Measurements from ENCODE around the gene WNK1.
"Not testable (repeated sequence)": the region's sequence is repeated elsewhere in the genome, so short reads cannot be mapped to it uniquely, and the experiment has no call there.

The WNK1 gene

GRCh38 chr12:779745-780734 is 27.7 kb downstream of the WNK1 start:
- no peak for DNase-seq

GRCh38 chr12:780750-781379 is 28.5 kb downstream of the WNK1 start:
- DNase-seq, result no peak

DNA sequence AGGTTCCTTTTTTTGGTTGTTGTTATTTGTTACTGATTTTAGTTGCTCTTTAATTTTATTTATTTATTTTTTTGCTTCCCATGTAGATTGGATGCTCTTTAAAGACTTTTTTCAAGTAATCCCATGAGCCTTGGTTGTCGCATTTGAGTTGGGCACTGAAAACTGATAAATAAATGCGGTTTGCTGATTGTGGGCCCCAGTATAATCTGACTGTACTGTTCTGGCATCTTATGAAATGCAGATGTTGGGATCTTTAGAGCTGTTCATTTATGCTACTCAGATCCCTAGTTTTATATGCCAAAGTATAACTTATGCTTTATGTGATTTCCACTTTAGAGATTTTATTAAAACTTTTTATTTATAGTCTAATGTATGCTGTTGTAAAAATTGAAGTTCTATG is 33.3 kb downstream of the WNK1 start:
- no peak for DNase-seq

DNA sequence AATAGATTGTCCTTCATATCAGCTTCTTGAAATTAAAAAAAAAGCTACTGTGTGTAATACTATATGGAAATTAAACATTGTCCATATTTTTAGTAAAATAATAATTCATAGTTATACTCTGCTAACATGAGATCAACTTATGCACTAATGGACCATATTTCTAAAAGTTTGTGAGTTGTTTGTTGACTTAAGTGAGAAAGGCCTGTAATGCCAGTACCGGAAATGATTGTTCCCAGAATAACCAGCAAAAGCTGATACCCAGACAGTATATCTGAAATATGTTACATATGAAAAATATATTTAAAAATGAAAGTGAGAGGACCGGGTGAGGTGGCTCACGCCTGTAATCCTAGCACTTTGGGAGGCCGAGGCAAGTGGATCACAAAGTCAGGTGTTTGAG is 35.9 kb downstream of the WNK1 start:
- DNase-seq, result no peak

DNA sequence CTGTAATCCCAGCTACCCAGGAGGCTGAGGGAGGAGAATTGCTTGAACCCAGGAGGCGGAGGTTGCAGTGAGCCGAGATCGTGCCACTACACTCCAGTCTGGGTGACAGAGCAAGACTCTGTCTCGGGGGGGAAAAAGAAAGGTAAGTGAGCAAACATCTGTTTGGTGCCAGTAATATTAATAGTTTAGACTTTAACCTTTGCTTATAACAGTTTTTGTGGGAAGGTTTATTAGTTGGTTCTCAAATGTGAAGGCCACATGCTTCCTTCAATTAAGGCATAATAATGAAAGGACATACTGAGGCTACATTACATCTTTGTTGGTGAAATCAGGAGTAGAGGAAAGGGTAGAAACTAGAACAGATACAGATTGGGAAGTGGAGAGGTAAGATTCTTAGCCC is 36.4 kb downstream of the WNK1 start:
- not testable (repeated sequence) for DNase-seq

DNA sequence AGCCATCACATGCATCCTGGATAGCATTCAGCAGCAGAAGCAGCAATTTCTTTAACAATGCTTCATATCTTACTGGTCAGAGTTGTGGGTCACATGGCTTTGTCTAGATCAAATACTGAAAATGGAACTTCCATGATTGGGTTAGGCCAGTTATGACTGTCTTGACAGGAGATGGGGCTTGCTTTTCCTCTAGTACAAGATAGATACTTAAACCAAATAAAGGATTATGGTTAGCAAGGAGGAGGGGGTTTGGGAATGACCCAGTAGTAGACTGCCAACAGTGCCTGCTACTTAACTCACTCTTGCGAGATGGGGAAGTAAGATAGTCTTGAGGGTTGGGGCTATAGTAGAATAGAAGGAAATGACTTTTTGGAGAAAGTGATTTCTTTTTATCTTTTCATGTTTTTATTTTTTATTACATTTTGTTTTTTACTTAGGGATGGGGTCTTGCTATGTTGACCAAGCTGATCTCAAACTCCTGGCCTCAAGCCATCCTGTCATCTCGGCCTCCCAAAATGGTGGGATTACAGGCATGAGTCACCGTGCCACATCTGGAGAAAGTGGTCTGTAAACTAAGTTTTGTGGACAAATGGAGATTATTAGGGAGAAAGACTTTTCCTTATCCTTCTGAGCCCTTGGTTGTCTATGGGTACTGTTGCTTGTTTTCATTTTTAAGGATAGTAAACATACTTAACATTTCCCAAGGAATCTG is 37.6 kb downstream of the WNK1 start:
- DNase-seq, result no peak

DNA sequence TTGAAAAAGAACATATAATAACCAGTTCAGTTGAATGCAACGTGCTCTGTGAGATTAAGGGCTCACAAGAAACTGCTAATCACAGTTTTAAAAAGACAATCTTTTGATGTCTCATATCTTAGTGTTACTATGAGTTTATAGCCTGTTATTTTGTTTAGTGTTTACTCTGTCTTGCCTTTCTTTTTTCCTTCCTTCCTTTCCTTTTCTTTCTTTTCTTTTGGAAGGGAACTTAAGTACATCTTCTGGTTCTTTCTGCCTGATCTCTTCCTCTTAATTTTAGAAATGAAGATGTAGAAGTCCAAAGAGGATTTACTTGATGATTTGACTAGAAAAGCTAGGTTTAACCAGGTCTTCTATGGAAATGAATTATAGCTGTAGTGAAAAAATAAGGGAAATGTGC is 38.2 kb downstream of the WNK1 start:
- DNase-seq, result no peak

DNA sequence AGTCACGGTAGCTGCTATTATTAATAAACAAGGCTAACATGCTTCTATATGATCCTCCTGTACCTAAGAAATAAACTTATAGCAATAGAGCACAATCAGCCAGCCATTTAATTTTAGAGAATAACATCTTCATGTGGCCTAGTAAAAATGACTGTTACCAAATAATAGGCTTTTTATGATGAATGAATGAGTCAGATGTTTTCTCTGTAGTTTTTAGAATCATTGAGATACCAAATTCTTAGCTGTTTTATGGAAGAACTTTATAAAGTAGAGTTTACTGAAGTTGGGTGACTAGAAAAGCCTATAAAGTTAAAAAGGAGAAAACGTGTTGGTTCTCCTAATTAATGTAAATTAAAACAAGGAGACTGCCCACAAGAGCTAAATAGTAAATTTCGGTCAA is 40.7 kb downstream of the WNK1 start:
- no peak for DNase-seq

DNA sequence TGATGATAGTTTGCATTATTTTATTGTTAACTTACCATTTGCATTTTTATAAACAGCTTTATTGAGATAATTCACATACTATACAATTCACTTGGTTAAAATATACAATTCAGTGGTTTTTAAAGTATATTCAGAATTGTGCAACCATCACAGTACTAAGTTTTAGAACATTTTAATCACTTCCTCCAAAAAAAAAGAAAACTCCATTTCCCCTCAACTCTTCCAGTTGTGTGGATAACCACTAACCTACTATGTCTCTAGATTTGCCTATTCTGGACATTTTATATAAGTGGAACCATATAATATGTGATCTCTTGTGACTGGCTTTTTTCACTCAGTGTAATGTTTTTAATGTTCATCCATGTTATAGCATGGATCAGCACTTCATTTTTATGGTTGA is 41.3 kb downstream of the WNK1 start:
- DNase-seq, result no peak

- DNase-seq, result no peak
These were observed 42.9 kb downstream of the WNK1 start for GRCh38 chr12:795305-795704.

- no peak for DNase-seq
These were observed 48.0 kb downstream of the WNK1 start for GRCh38 chr12:800401-800800.

- no peak for DNase-seq
These were observed 50.1 kb downstream of the WNK1 start for GRCh38 chr12:802242-803120.

DNA sequence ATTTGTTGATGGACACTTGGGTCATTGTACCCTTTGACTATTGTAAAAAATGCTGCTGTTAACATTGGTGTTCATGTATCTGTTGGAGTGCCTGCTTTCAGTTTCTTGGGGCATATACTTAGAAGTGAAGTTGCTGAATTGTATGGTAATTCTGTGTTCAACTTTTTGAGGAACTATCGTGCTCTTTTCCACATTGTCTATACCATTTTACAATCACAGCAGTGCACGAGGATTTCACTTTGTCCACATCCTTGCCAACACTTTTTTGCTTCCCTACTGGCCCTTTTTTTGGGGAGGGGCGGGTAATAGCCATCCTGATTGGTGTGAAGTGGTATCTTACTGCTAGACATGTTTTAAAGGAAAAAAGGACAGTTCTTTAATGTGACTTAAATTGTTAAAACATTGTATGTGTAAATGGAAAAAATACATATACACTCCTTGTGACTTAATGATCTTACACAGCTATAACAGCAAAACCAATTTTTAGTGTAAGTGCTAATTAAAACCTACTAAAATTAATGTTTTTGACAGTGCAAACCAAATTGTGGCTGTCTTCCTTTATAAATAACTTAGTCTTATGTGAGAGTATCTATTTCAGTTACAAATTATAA is 52.7 kb downstream of the WNK1 start:
- no peak for DNase-seq

- DNase-seq, result no peak
These were observed 53.9 kb downstream of the WNK1 start for GRCh38 chr12:806200-806791.

- DNase-seq, result no peak
These were observed 54.8 kb downstream of the WNK1 start for GRCh38 chr12:807041-807735.

- no peak for DNase-seq
These were observed 57.7 kb downstream of the WNK1 start for GRCh38 chr12:810116-810515.

DNA sequence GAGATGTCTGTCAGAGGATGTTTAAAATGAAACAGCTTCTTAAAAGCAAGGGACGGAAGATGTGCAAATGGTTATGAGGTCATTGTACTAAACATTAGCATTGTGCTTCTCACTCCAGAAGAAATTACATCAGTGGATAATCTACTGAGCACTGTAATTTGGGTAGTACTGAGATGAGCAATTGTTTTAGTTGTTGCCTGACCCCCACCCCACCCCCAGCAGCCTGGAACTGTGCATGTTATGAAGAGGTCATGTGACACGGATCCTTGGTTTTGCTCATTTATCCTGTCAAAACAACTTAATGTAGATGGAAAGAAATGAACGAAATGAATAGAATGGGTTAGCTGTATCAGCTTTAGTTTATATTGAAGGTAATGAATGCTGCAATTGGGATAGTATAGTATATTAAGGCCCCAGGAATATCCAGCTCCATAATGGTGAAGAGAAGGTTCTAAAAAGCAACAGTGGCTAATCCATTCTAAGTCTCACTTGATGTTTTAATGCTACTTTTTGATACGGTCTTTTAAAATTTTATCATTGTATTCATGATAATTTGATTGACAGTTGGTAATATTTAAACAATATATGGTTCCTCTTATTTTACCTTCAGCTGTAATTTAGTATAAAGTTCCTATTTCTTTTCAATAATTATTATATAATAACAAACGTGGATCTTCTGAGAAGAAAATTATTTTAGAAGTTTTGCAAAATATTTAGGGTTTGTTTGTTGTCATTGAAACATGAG is 58.5 kb downstream of the WNK1 start:
- DNase-seq, result no peak

- no peak for DNase-seq
These were observed 60.6 kb downstream of the WNK1 start for GRCh38 chr12:812950-813349.

DNA sequence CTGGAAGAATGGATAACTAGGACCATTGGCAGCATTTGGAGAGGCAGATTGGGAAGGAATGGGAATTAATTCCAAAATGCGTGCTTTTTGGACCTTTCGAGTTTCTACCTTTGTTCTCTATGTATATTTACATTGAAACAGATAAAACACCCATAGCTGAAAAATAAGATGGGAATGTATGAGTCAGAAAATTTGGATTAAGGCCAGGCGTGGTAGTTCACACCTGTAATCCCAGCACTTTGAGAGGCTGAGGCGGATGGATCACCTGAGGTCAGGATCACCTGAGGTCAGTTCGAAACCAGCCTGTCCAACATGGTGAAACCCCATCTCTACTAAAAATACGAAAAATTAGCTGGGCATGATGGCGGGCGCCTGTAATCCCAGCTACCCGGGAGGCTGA is 65.1 kb downstream of the WNK1 start:
- not testable (repeated sequence) for DNase-seq

DNA sequence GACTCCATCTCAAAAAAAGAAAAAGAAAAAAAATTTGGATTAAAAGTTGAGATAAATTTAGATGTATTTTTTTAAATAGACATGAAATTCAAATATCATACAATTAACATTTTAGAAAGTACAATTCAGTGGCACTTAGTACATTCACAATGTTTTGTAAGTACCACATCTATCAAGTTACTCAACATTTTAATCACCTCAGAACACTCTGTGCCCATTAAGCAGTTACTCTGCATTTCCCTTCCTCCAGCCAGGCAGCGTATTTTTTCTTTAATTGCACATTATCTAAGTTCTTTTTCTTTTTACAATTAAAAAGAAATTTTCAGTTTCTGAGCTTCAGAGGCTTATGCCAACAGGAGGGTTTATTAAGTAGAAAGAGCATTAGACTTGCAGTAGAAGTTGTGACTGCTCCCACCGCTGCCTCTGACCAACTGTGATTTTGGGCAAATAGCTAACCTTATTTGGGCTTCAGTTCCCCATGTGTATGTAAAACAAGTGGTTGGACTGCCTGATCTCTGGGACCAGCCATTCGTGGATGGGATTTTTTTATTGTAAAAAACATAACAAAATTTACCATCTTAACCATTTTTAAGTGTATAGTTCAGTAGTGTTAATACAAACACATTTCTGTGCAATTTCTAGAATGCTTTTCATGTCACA is 65.7 kb downstream of the WNK1 start:
- DNase-seq, result no peak

All from Kasumi-1 (cell line).